ENCODE measurements around the gene CFAP54.
A peak's percentile ranks its signal among the peaks of the same experiment; 100 is the strongest.
"Not testable (repeated sequence)": the region's sequence is repeated elsewhere in the genome, so short reads cannot be mapped to it uniquely, and the experiment has no call there.

The CFAP54 gene

GRCh38 chr12:96635844-96636243, 146.5 kb downstream of the CFAP54 start:
- DNase-seq (ENCODE audit: low spot score), result no peak

- no peak for DNase-seq (ENCODE audit: low spot score)
Measured at GRCh38 chr12:96636895-96637294, 147.5 kb downstream of the CFAP54 start.

DNA sequence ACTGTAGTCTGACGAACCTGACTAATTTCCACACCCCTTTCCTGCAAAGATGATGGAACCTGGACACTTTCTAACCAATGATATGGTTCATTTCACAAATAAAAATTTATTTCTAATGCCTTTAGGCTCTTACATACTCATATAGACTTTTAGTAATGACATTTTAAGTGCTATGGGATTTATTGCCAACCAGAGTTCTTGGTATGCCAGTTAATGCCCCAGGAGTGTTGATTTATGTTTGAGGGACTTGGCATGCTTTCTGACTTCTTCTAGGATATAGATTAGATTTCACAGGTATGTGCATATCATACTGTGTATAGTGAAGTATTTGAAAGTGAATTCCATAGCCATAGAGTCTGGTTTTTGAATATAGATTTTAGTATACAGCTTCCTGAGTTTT, 159.5 kb downstream of the CFAP54 start:
- DNase-seq (ENCODE audit: low spot score), result no peak

DNA sequence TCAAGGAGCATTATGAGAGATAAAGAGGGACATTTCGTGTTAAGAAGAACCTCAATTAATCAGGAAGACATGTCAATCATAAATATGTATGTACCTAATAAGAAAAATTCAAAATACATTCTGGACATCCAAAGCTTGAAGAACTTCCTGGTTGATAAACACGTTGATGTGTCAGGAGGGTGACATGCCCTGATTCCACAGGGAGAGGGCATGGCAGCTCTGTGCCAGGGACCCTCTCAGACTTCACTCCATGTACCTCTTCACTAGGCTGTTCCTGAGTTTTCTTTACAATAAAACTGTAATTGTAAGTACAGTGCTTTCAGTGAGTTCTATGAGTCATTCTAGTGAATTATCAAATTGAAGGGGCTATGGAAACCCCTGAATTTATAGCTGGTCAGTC, 163.5 kb downstream of the CFAP54 start:
- DNase-seq (ENCODE audit: low spot score), result no peak

DNA sequence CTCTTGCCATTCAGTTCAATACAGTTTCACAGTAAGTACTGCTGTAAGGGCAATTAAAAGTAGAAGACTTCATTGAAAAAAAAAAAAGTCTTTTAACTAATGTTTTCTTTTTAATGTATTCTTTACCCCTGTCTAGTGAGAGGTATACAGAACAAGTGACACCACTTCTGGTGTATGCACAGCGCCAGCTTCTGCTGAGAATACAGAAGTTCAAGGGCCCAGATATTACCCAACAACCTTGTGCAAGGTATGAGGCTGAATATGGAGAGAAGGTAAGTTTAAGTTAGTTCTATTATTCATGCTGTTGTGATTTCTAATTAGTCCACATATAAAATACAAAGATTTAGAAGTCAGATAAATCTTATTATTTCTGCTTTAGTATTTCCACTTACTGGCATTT, 168.7 kb downstream of the CFAP54 start:
- DNase-seq (ENCODE audit: low spot score), result no peak

- DNase-seq (ENCODE audit: low spot score), result no peak
Measured at GRCh38 chr12:96669786-96670185, 180.4 kb downstream of the CFAP54 start.

GRCh38 chr12:96670334-96670899, 181.0 kb downstream of the CFAP54 start:
- DNase-seq (ENCODE audit: low spot score), result no peak

DNA sequence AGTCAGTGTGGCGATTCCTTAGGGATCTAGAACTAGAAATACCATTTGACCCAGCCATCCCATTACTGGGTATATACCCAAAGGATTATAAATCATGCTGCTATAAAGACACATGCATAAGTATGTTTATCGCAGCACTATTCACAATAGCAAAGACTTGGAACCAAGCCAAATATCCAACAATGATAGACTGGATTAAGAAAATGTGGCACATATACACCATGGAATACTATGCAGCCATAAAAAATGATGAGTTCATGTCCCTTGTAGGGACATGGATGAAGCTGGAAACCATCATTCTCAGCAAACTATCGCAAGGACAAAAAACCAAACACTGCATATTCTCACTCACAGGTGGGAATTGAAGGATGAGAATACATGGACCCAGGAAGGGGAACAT, 186.1 kb downstream of the CFAP54 start:
- DNase-seq (ENCODE audit: low spot score), result not testable (repeated sequence)

- no peak for DNase-seq (ENCODE audit: low spot score)
Measured at GRCh38 chr12:96677363-96677762, 188.0 kb downstream of the CFAP54 start.

GRCh38 chr12:96687719-96688118, 198.3 kb downstream of the CFAP54 start:
- DNase-seq (ENCODE audit: low spot score), result no peak

- peak; percentile 14 for DNase-seq (ENCODE audit: low spot score)
Measured at GRCh38 chr12:96698521-96698920, 209.1 kb downstream of the CFAP54 start.

DNA sequence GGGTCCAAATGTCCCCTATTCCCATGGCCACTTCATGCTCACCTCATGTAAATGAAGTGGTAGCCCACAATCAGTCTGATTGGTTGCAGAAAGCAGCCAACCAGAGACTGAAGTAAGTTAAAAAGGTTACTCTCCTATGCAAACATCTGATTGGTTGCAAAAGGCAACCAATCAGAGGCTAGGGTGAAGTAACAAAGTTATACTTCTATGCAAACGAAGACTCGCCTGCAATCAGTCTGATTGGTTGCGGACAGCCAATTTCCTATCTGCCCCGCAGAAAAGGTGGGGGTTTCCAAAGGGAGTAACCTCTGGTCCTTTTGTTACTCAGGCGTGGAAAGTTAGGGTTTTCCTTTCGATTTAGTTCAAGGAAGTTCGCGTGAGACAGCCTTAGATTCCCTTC, 209.6 kb downstream of the CFAP54 start:
- DNase-seq (ENCODE audit: low spot score), result no peak

DNA sequence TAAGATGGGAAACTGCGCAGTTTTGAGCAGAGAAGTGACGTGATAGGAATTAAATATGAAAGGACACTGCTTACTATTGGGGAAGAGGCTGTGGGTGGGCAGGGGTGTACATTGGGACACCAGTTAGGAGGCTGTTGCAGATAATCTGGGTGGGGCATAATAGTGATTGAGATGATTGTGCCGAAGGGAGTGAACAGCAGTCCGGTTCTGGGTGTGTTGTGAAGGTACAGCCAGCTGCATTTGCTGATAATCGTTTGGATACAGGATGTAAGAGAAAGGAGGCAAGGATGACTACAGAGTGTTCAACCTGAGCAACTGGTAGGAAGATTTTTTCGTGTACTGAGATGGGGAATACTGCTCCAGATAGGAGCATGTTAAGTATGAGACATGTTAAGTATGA, 212.5 kb downstream of the CFAP54 start:
- no peak for DNase-seq (ENCODE audit: low spot score)

DNA sequence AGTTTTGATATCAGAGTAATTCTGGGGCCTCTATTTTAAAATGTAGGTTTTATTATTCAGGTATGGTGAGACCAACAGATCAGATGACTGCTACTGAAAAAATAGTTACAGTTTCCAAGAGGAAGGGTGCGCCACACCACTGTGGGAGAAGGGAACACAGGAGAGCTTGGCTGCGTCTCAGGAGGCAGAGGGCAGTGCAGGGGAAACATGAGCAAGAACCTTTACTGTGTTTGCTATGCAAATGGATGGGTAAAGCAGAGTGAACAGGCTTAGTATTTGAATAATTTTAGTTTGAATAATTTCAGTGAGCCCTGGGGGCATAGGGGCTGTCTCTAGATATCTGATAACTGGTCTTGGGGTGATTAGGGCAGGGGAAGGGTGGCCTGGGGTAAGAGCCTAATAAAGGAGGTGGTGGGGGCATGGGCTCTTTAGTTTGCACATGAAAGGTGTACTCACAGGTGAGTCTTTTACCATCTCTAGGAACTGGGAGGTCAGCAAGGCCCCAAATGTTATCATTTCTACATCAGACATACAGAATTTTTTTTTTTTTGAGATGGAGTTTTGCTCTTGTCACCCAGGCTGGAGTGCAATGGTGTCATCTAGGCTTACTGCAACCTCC, 220.9 kb downstream of the CFAP54 start:
- no peak for DNase-seq (ENCODE audit: low spot score)

GRCh38 chr12:96711364-96711763, 222.0 kb downstream of the CFAP54 start:
- no peak for DNase-seq (ENCODE audit: low spot score)

DNA sequence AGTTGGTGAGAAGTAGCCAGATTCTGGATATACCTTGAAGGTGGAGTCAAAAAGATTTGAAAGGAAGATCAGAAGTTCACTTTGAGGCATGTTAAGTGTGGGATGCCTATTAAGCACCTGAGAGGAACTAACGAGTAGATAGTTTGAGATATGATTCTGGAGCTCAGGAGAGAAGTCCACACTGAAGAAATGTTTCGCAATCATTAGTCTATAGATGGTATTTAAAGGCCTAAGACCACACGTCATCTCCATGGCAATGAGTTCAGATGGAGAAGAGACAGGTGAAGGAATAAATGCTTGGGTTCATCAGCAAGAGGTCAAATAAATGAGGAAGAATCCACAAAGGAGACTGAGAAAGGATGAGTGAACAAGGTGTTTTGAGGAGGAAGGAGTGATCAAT, 224.8 kb downstream of the CFAP54 start:
- DNase-seq (ENCODE audit: low spot score), result no peak

DNA sequence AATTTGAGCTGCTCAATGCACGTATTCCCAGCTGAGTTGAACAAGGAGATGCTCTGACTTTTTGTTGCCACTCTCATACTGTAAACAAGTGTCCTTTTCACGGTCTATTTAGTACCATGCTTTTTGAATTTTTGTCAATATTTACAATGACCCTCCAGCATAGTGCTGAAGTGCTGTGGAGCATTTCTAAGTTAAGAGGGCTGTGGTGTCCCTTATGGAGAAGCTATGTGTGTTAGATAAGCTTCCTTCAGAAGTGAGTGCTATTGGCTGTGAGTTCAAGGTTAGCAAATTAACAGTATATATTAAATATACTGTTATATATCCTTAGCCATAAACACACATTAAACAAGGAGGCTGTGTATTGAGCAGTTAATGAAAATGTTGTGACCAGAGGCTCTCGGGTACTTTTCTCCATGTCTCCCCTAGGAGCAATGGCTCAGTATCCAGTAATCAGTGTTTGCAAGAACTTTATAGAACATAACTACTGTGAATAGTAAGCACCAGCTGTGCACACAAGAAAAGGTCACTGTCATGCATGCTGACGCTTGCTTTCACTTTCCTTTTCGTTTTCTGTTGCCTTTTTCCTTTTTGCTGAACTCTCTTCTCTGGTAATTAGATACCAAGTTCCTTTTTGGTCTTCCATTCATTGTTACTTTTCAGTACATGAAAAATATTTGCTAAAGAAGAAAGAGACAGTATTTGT, 230.4 kb downstream of the CFAP54 start:
- DNase-seq (ENCODE audit: low spot score), result peak; percentile 53

DNA sequence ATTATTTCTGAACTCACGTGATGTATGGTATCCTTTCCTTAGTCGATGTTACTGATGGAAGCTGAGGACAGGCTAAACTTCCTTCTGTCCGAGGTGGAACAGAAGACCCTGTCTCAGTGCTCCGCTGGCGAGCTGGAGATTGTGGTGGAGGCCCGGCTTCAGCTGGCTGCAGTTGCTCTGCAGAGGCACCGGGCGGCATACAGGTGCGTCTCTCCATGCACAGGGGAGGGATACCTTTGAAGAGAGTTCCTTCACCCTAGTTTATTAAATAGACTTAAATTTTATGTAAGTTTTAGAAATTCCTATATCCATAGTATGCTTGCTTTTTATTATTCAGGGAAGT, 231.0 kb downstream of the CFAP54 start:
- DNase-seq (ENCODE audit: low spot score), result no peak

DNA sequence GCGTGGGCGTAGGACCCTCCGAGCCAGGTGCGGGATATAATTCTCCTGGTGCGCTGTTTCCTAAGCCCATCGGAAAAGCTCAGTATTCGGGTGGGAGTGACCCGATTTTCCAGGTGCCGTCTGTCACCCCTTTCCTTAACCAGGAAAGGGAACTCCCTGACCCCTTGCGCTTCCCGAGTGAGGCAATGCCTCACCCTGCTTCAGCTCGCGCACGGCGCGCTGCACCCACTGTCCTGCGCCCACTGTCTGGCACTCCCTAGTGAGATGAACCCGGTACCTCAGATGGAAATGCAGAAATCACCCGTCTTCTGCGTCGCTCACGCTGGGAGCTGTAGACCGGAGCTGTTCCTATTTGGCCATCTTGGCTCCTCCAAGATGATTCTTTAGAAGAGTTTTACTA, 240.1 kb downstream of the CFAP54 start:
- not testable (repeated sequence) for DNase-seq (ENCODE audit: low spot score)

DNA sequence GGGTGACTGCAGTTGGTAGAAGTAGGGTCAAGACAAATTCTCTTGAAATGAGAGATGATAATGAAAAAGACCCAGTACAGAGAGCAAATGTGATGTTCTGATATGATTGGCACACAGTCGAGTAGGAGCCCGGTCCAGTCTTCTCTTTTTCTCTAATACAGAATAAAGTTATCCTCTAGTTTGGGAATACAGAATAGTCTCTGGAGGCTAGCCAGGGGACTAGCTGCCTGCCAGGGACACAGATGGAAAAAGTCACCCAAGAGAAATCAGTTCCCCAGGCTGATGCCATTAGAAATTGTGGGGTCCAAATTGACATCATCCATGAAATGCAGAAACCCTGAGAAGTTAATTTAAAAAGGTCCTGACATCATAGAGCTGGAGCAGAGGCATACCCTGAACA, 240.5 kb downstream of the CFAP54 start:
- no peak for DNase-seq (ENCODE audit: low spot score)

GRCh38 chr12:96743606-96744005, 254.2 kb downstream of the CFAP54 start:
- no peak for DNase-seq (ENCODE audit: low spot score)

- DNase-seq (ENCODE audit: low spot score), result no peak
Measured at GRCh38 chr12:96749999-96750398, 260.6 kb downstream of the CFAP54 start.

DNA sequence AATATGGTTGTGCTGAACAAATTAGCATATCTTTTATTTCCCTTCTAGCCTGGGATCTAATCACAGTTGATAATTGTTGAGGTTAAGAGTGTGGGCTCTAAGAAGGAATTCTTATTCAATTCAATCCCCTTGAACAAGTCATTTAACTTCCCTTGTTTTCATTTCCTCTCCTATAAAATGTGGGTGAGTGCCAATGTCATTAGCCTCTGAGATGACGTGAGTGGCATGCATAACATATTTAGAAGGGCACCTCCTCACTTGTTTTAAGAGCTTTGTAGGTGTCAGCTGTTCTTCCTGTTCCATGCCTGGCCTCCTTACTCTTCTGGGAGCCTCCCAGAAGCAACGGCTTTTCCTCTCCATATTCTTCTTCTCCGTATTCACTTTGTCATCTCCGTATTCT, 262.2 kb downstream of the CFAP54 start:
- DNase-seq (ENCODE audit: low spot score), result no peak

GRCh38 chr12:96752211-96752610, 262.8 kb downstream of the CFAP54 start:
- no peak for DNase-seq (ENCODE audit: low spot score)
